Skeletal muscle satellite cell (primary cell): Measurements from ENCODE around the gene PVR.

Experiments used
- H3K27me3 ChIP-seq: 2 replicates; pipeline ENCODE4 v1.7.0; 2013; ENCODE audit warnings: low read length; ENCODE audit not compliant: control insufficient read depth, insufficient read depth
- H3K36me3 ChIP-seq: 2 replicates; pipeline ENCODE4 v1.7.0; 2013; ENCODE audit warnings: mild to moderate bottlenecking, control low read depth, low read length; ENCODE audit not compliant: insufficient read depth
- H3K4me1 ChIP-seq: 2 replicates; pipeline ENCODE4 v1.7.0; 2013; ENCODE audit warnings: low read length; ENCODE audit not compliant: control insufficient read depth, insufficient read depth
- H3K4me2 ChIP-seq: 2 replicates; pipeline ENCODE4 v1.7.0; 2013; ENCODE audit warnings: mild to moderate bottlenecking, low read length
- H3K4me3 ChIP-seq: 2 replicates; pipeline ENCODE4 v1.7.0; 2013; ENCODE audit warnings: low read length
- H3K9ac ChIP-seq: 2 replicates; pipeline ENCODE4 v1.7.0; 2013; ENCODE audit warnings: mild to moderate bottlenecking, low read depth, low read length, moderate library complexity
- H3K9me3 ChIP-seq: replicated peaks from 2 replicates; pipeline ENCODE4 v1.7.0; 2013; ENCODE audit warnings: mild to moderate bottlenecking, control low read depth, low read length

PVR gene

DNA sequence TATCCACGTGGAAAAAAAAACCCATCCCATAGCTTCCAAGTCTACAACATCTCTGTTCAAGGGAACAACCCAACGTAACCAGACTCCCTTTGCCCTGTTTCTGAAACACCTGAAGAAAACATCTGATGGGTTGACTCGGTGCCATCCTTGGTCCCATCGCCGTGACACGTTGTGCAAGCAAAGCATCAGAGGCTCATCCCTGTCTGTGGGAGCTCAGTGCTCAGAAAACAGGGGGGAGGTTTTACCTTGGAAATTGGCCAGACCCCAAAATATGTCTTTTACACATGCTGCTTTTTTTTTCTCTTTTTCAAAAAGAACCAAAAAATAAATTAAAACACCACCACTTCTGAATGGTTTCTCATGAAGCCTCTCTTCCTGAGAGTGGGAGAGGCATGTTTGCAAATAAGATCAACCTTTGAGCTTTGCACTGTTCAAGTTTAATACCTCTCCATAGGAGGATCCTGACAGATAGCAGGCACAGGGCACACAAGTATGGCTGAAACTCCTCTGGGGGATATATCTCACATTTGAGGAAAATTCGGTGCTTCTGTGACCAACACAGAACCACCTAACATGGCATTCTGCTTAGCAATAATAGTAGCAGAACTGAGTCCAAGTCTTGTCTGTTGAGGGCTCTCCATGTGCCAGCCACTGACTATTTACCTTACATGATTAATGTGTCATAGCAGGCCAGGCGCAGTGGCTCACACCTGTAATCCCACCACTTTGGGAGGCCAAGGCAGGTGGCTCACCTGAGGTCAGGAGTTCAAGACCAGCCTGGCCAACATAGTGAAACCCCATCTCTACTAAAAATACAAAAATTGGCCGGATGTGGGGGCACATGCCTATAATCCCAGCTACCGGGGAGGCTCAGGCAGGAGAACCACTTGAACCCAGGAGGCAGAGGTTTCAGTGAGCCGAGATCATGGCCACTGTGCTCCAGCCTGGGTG is 7.0 kb upstream of the PVR start:
- no peaks in the 10 kb centered on the region for H3K36me3 ChIP-seq
- peak overlapping the region; percentile 68 for H3K4me2 ChIP-seq
- H3K9me3 ChIP-seq: no peaks in the 10 kb centered on the region
- H3K9ac ChIP-seq: peak overlapping the region; percentile 8
- peaks cover 31% of the 10 kb centered on the region for H3K4me1 ChIP-seq
- H3K4me3 ChIP-seq: no peak overlapping the region
- no peaks in the 10 kb centered on the region for H3K27me3 ChIP-seq

DNA sequence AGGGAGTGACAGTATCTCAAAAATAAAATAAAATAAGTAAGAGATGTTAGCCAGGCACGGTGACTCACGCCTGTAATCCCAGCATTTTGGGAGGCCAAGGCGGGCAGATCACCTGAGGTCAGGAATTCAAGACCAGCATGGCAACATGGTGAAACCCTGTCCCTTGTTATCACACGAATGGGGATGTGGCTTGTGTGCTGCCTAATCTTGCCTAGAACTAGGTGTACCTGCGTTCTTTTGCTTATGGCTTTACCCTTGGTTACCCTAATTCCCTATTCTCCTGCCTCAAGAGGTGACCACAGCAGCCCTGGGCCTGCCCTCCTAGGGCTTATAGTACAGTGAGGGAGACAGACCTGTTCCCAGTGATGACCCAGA is 6.3 kb upstream of the PVR start:
- H3K9me3 ChIP-seq: no peaks in the 10 kb centered on the region

DNA sequence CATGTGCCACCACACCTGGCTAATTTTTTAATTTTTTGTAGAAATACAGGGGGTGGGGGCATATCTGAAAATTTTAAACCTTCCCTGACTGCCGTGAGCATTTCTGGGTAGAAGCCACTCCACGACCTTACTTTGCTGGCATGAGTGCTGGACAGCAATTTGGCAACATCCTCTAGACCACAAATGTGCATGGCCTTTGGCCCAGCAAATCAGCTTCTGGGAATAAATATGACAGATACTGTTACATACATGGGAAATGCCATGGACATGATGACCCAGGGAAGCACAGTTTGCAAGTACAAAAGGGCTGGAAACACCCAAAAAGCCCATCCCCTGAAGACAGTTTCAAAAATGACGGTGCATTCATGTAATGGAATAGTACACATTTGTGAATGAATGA is 3.2 kb upstream of the PVR start:
- Histone ChIP-seq H3K4me2 (peak overlapping the region; percentile 26), H3K36me3 (no peaks in the 10 kb centered on the region), H3K4me1 (peaks cover 20% of the 10 kb centered on the region), H3K9me3 (no peaks in the 10 kb centered on the region), H3K9ac (no peak overlapping the region), H3K4me3 (no peak overlapping the region), H3K27me3 (no peaks in the 10 kb centered on the region)

More for the DNA sequence above, 6.3 kb upstream of the PVR start:
- Histone ChIP-seq H3K27me3 (no peaks in the 10 kb centered on the region), H3K9ac (no peak overlapping the region), H3K4me2 (no peak overlapping the region), H3K36me3 (no peaks in the 10 kb centered on the region), H3K4me3 (no peak overlapping the region), H3K4me1 (peaks cover 31% of the 10 kb centered on the region)

DNA sequence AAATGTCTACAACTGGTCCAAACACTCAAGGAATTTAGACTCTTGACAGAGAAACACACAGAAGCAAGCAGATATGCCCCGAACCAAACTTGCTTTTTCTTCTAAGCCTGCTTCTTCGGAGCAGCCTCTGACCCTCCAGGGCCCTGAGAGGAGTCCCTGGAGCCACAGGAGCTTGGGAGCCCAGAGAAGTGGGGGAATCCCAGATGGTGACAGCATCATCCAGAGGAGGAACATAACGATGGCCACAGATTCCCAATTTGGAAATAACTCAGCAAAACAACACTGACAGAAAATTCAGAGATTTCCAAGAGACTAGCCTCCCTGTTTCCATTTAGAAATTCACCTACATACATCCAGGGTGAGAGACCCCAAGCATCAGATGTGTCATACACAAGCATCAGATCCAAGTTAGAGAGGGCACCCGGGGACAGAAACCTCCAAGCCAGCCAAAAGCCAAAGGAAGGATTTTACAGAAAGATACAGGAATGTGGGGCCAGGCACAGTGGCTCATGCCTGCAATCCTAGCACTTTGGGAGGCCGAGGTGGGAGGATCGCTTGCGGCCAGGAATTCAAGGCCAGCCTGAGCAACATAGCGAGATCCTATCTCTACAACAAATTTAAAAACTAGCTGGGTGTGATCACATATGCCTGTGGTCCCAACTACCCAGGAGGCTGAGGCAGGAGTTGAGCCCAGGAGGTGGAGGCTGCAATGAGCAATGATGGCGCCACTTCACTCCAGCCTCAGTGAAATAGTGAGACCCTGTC is 2.0 kb upstream of the PVR start:
- Histone ChIP-seq H3K4me2 (no peak overlapping the region), H3K27me3 (no peaks in the 10 kb centered on the region), H3K4me3 (no peak overlapping the region), H3K4me1 (peaks cover 13% of the 10 kb centered on the region), H3K9ac (no peak overlapping the region), H3K36me3 (no peaks in the 10 kb centered on the region), H3K9me3 (no peaks in the 10 kb centered on the region)

DNA sequence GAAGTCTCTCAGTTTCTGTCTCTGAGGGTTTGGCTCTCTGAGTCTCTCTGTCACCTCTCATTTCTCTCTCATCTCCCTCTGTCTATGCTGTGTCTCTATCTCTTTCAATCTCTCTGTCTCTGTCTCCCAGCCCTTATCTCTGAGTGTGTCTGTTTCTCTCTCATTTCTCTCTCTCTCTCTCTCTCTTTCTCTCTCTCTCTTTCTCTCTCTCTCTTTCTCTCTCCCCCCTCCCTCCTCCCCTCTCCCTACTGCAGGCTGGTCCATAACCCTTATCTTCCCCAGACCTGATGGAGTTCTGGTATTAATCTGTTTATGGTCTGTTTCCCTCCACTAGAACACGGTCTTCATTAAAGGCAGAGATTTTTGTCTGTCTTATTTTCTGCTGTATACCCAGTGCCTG is 1.3 kb upstream of the PVR start:
- H3K9ac ChIP-seq: no peak overlapping the region

DNA sequence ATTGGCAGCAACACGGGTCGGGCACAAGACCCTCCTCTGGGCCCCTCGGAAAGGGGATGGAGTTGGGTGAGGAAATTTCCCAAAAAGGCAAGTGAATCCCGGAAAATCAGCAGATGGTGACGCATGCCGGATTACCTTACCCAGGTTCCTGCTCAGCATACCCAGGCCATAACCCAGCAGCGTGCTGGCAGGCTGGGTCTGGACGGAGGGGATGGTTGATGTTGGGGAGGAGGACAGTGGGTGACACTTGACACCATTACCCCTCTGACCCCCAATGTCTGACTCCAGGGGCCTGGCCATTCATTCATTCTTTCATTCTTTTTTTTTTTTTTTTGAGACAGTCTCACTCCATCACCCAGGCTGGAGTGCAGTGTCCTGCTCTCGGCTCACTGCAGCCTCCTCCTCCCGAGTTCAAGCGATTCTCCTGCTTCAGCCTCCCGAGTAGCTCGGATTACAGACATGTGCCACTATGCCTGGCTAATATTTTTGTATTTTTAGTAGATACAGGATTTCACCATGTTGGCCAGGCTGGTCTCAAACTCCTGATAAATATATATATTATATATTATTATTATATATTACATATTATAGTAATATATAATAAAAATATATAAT is 799 bp downstream of the PVR start:
- H3K27me3 ChIP-seq: no peaks in the 10 kb centered on the region
- peaks cover 31% of the 10 kb centered on the region for H3K4me1 ChIP-seq
- H3K36me3 ChIP-seq: peaks cover 11% of the 10 kb centered on the region
- peak overlapping the region; percentile 100 for H3K4me3 ChIP-seq
- no peaks in the 10 kb centered on the region for H3K9me3 ChIP-seq
- peak overlapping the region; percentile 95 for H3K4me2 ChIP-seq
- peak overlapping the region; percentile 89 for H3K9ac ChIP-seq

More for the DNA sequence above, 1.3 kb upstream of the PVR start:
- no peaks in the 10 kb centered on the region for H3K36me3 ChIP-seq
- H3K27me3 ChIP-seq: no peaks in the 10 kb centered on the region
- H3K9me3 ChIP-seq: no peaks in the 10 kb centered on the region
- no peak overlapping the region for H3K4me3 ChIP-seq
- H3K4me2 ChIP-seq: no peak overlapping the region
- peaks cover 15% of the 10 kb centered on the region for H3K4me1 ChIP-seq

DNA sequence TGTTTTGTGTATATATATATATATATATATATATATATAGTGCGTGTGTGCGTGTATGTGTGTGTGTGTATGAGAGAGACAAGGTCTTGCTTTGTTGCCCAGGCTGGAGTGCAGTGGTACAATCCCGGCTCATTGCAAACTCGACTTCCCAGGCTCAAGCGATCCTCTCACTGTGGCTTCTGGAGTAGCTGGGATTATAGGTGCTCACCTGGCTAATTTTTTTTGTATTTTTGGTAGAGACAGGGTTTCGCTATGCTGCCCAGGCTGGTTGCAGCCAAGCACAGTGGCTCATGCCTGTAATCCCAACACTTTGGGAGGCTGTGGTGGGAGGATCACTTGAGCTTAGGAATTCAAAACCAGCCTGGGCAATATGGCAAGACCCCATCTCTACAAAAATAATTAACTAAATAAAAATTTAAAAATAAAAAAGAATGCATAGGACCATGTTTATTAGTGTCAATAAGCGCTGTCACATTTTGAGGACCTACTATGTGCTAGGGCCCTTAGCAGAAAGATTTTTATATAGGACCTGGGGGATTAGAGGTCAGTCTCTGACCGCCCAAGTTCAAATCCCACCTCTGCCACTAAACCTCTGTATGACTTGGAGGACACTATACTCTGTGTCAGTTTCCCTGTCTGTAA is 1.8 kb downstream of the PVR start:
- H3K4me1 ChIP-seq: peaks cover 31% of the 10 kb centered on the region
- no peaks in the 10 kb centered on the region for H3K27me3 ChIP-seq
- H3K4me3 ChIP-seq: no peak overlapping the region
- H3K4me2 ChIP-seq: peak overlapping the region; percentile 61
- no peaks in the 10 kb centered on the region for H3K9me3 ChIP-seq
- H3K9ac ChIP-seq: no peak overlapping the region
- H3K36me3 ChIP-seq: peaks cover 21% of the 10 kb centered on the region

DNA sequence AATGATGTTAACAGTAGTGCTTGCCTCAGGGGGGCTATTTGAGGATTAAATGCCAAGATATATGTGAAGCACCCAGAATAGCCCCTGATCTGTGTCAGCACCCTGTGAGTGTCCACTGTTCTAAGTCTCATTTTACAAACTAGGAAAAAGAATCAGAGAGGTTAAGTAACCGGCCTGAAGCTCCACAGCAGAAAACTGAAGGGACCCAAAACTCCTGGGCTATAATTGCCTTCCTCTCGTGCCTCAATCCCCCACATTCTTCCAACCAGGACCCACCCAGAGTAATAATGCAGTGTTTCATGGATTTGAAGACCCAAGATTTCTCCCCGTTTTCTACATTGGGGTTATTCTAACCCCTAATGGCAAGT is 2.3 kb downstream of the PVR start:
- peaks cover 26% of the 10 kb centered on the region for H3K4me1 ChIP-seq
- no peaks in the 10 kb centered on the region for H3K27me3 ChIP-seq

DNA sequence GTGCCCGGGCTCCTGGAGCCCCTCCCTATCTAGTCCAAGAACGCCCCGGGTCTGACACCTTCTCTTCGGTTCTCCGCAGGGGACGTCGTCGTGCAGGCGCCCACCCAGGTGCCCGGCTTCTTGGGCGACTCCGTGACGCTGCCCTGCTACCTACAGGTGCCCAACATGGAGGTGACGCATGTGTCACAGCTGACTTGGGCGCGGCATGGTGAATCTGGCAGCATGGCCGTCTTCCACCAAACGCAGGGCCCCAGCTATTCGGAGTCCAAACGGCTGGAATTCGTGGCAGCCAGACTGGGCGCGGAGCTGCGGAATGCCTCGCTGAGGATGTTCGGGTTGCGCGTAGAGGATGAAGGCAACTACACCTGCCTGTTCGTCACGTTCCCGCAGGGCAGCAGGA is 3.4 kb downstream of the PVR start:
- H3K4me3 ChIP-seq: no peak overlapping the region
- H3K36me3 ChIP-seq: peaks cover 33% of the 10 kb centered on the region

More for the DNA sequence above, 2.3 kb downstream of the PVR start:
- Histone ChIP-seq H3K36me3 (peaks cover 26% of the 10 kb centered on the region), H3K4me2 (peak overlapping the region; percentile 15), H3K9me3 (no peaks in the 10 kb centered on the region), H3K4me3 (no peak overlapping the region), H3K9ac (no peak overlapping the region)

DNA sequence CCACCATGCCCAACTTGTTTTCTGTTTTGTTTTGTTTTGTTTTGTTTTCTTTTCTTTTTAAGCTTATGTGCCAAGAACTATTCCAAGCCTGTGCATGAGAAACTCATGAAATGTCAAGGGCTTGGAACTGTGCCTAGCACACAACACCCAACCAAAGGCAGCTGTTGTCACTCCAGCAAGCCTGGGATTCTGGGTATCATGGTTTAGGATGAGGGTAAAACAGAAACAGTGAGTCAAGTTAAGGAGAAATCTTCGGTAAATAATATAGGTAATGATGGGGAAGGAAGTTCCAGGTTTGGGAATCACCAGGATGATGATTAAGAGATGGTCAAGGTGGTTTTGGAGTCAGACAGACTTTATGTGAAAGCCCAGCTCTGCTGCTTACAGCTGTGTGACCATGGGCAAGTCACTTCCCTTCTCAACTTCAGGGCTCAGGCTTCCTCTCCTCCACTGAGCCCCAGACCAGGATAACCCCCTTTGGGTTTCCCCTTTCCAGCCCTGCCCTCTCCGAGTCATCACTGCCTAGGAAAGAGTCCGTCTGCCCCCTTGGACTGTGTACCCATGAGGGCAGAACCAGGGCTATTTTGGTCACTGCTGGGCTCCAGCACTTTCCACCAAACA is 5.0 kb downstream of the PVR start:
- H3K9me3 ChIP-seq: no peaks in the 10 kb centered on the region
- H3K4me2 ChIP-seq: peak overlapping the region; percentile 33
- peaks cover 43% of the 10 kb centered on the region for H3K36me3 ChIP-seq
- no peaks in the 10 kb centered on the region for H3K27me3 ChIP-seq
- peaks cover 25% of the 10 kb centered on the region for H3K4me1 ChIP-seq
- H3K4me3 ChIP-seq: no peak overlapping the region
- H3K9ac ChIP-seq: peak overlapping the region; percentile 18

More for the DNA sequence above, 3.4 kb downstream of the PVR start:
- Histone ChIP-seq H3K27me3 (no peaks in the 10 kb centered on the region), H3K4me2 (peak overlapping the region; percentile 53), H3K9me3 (no peaks in the 10 kb centered on the region), H3K4me1 (peaks cover 25% of the 10 kb centered on the region), H3K9ac (no peak overlapping the region)
